Mesenchymal stem cell (in vitro differentiated cells and primary cell): ENCODE measurements around the gene TRAK2.

Source experiments
- DNase-seq: peaks from one replicate; pipeline ENCODE4 v3.0.0-alpha.2; 2013
- H2AFZ ChIP-seq: one replicate; pipeline ENCODE4 v1.6.1; 2013; ENCODE audit warnings: low read depth, mild to moderate bottlenecking, control low read depth, inconsistent platforms, low read length, moderate library complexity
- H2AK5ac ChIP-seq: 2 replicates; pipeline ENCODE4 v1.6.1; 2013; ENCODE audit warnings: low read length, moderate library complexity, mild to moderate bottlenecking, inconsistent platforms; ENCODE audit not compliant: severe bottlenecking
- H2BK120ac ChIP-seq: one replicate; pipeline ENCODE4 v1.6.1; 2013; ENCODE audit warnings: low read depth, mild to moderate bottlenecking, inconsistent platforms, low read length, moderate library complexity
- H2BK12ac ChIP-seq, 2 experiments: one replicate each; pipeline ENCODE4 v1.6.1; 2013; ENCODE audit warnings: inconsistent platforms in 2 of 2, low read length in 2 of 2, mild to moderate bottlenecking in 2 of 2, moderate library complexity in 2 of 2, control low read depth in 1 of 2
- H2BK15ac ChIP-seq: one replicate; pipeline ENCODE4 v1.6.1; 2013; ENCODE audit warnings: mild to moderate bottlenecking, low read depth, inconsistent platforms; ENCODE audit not compliant: poor library complexity, severe bottlenecking
- H2BK5ac ChIP-seq: 2 replicates; pipeline ENCODE4 v1.6.1; 2013; ENCODE audit warnings: low read depth, mild to moderate bottlenecking, low read length, control low read depth, inconsistent platforms; ENCODE audit not compliant: poor library complexity, severe bottlenecking
- H3K14ac ChIP-seq, 2 experiments: one replicate each; pipeline ENCODE4 v1.6.1; 2013; ENCODE audit warnings: inconsistent platforms in 2 of 2, low read length in 2 of 2, control low read depth in 1 of 2, mild to moderate bottlenecking in 1 of 2, moderate library complexity in 1 of 2
- H3K18ac ChIP-seq, 2 experiments: one replicate each; pipeline ENCODE4 v1.6.1; 2013; ENCODE audit warnings: inconsistent platforms in 2 of 2, low read length in 2 of 2, control low read depth in 1 of 2, low read depth in 1 of 2, mild to moderate bottlenecking in 1 of 2
- H3K23ac ChIP-seq, 2 experiments: one replicate each; pipeline ENCODE4 v1.6.1; 2013; ENCODE audit warnings: inconsistent platforms in 2 of 2, low read length in 2 of 2, mild to moderate bottlenecking in 2 of 2, moderate library complexity in 2 of 2, control low read depth in 1 of 2
- H3K27ac ChIP-seq: 2 replicates; pipeline ENCODE4 v1.5.1; 2013; ENCODE audit warnings: mild to moderate bottlenecking, moderate library complexity, low read length, control low read depth, inconsistent platforms; ENCODE audit not compliant: poor library complexity, severe bottlenecking
- H3K27me3 ChIP-seq, 2 experiments: 2 replicates each; pipeline versions ENCODE4 v1.6.1 to v1.7.0; 2013; ENCODE audit warnings: low read length in 2 of 2, mild to moderate bottlenecking in 2 of 2, moderate library complexity in 2 of 2, control low read depth in 1 of 2, inconsistent platforms in 1 of 2; ENCODE audit not compliant: control insufficient read depth in 1 of 2, insufficient read depth in 1 of 2
- H3K36me3 ChIP-seq, 2 experiments: 2 replicates each; pipeline versions ENCODE4 v1.6.1 to v1.7.0; 2013; ENCODE audit warnings: low read length in 2 of 2, control low read depth in 1 of 2, inconsistent platforms in 1 of 2, low read depth in 1 of 2, mild to moderate bottlenecking in 1 of 2; ENCODE audit not compliant: insufficient read depth in 2 of 2, control insufficient read depth in 1 of 2
- H3K4ac ChIP-seq, 2 experiments: one replicate each; pipeline ENCODE4 v1.6.1; 2013; ENCODE audit warnings: inconsistent platforms in 2 of 2, low read length in 2 of 2, mild to moderate bottlenecking in 2 of 2, moderate library complexity in 2 of 2, control low read depth in 1 of 2, low read depth in 1 of 2
- H3K4me1 ChIP-seq: 2 replicates; pipeline ENCODE4 v1.6.1; 2013; ENCODE audit warnings: low read depth, low read length, control low read depth; ENCODE audit not compliant: control insufficient read depth, insufficient read depth
- H3K4me2 ChIP-seq: 2 replicates; pipeline ENCODE4 v1.6.1; 2013; ENCODE audit warnings: low read length, mild to moderate bottlenecking, inconsistent platforms; ENCODE audit not compliant: poor library complexity, severe bottlenecking
- H3K4me3 ChIP-seq, 2 experiments: 2 replicates each; pipeline versions ENCODE4 v1.5.1 to v1.7.0; 2013; ENCODE audit warnings: low read length in 2 of 2, mild to moderate bottlenecking in 2 of 2, control low read depth in 1 of 2, low read depth in 1 of 2; ENCODE audit not compliant: insufficient read depth in 1 of 2
- H3K79me1 ChIP-seq: replicated peaks from 2 replicates; pipeline ENCODE4 v1.6.1; 2013; ENCODE audit warnings: mild to moderate bottlenecking, control low read depth, low read length, inconsistent platforms; ENCODE audit not compliant: poor library complexity, severe bottlenecking
- H3K9ac ChIP-seq: 2 replicates; pipeline ENCODE4 v1.7.0; 2013; ENCODE audit warnings: mild to moderate bottlenecking, low read length, moderate library complexity
- H3K9me3 ChIP-seq: 2 replicates; pipeline ENCODE4 v1.7.0; 2013; ENCODE audit warnings: mild to moderate bottlenecking, low read length; ENCODE audit not compliant: control insufficient read depth
- H4K8ac ChIP-seq: one replicate; pipeline ENCODE4 v1.6.1; 2013; ENCODE audit warnings: inconsistent platforms, mild to moderate bottlenecking, low read length, moderate library complexity
- H4K91ac ChIP-seq: one replicate; pipeline ENCODE4 v1.6.1; 2013; ENCODE audit warnings: mild to moderate bottlenecking, low read length, inconsistent platforms
- WGBS: methylation state at CpG from one replicate; pipeline ENCODE4 v1.1.7; 2013; ENCODE audit warnings: mixed read lengths; 5-methylcytosine and 5-hydroxymethylcytosine counted together

The TRAK2 gene

DNA sequence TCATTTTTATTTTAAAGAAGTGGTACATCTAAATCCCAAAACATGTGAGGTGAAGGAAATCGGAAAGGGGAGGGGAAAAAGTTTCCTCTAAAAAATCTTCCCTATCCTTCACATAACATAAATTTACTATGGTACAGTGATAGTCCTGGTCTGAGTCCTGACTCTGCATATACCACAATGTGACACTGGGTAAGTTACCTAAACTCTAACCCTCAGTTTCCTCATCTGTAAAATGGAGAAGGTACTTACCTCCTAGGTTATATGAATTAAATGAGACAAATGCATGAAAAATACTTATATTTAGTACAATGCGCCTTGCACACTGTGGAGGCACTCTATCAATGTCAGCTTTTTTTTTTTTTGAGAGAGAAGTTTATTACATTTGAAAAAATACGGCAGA, 42.3 kb downstream of the TRAK2 start:
- no peak overlapping the region for H3K9ac ChIP-seq
- H2AFZ ChIP-seq: no peak overlapping the region
- H3K4me3 ChIP-seq: no peak overlapping the region
- WGBS: no CpG with 5 or more reads among the region's 3 CpGs
- H3K4me1 ChIP-seq: peaks cover 3% of the 10 kb centered on the region
- H3K4me2 ChIP-seq: no peak overlapping the region
- H3K4ac ChIP-seq: no peak overlapping the region
- no peak overlapping the region for H3K18ac ChIP-seq
- no peak overlapping the region for H3K27ac ChIP-seq
- peaks cover 0 to 14% of the 10 kb centered on the region in 2 experiments for H3K36me3 ChIP-seq
- no peak overlapping the region for H2AK5ac ChIP-seq
- DNase-seq: no peak
- H2BK5ac ChIP-seq: no peak overlapping the region
- no peak overlapping the region for H2BK120ac ChIP-seq
- H3K14ac ChIP-seq: no peak overlapping the region
- no peaks in the 10 kb centered on the region for H3K9me3 ChIP-seq
- H2BK12ac ChIP-seq: no peak overlapping the region
- H3K23ac ChIP-seq: no peak overlapping the region
- H4K8ac ChIP-seq: no peak overlapping the region
- H3K27me3 ChIP-seq: no peaks in the 10 kb centered on the region
- no peak overlapping the region for H4K91ac ChIP-seq
- peaks cover 22% of the 10 kb centered on the region for H3K79me1 ChIP-seq
- H2BK15ac ChIP-seq: no peak overlapping the region

DNA sequence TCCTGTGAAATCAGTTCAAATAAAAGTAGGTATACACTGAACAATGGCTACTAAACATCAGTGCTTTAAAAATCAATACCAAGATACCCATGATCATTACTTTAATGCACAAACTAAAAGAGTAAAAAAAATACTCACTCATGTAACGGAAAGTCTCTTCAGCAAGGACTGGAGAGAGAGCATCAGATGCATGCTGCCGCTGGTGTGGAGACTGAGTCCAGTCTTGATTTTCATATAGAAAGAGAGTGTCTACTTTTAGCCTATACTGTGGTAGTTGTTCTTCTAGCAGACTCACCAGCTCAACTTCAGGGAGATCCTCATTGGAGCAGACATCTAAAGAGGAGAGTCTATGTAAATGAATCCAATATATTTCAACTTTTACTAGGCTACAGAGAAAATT, 44.0 kb downstream of the TRAK2 start:
- Histone ChIP-seq H3K27ac (no peak overlapping the region), H3K4me2 (no peak overlapping the region), H3K4me3 (peak overlapping the region in 1 of 2 experiments; percentile 58), H3K79me1 (peaks cover 17% of the 10 kb centered on the region), H2AFZ (no peak overlapping the region), H2BK15ac (no peak overlapping the region), H3K23ac (no peak overlapping the region), H3K36me3 (peaks cover 0 to 14% of the 10 kb centered on the region in 2 experiments), H4K8ac (no peak overlapping the region), H3K9me3 (no peaks in the 10 kb centered on the region), H2AK5ac (no peak overlapping the region), H2BK12ac (no peak overlapping the region), H4K91ac (no peak overlapping the region), H3K27me3 (no peaks in the 10 kb centered on the region), H3K4ac (no peak overlapping the region), H2BK5ac (no peak overlapping the region), H3K4me1 (peaks cover 3% of the 10 kb centered on the region), H3K18ac (no peak overlapping the region), H2BK120ac (no peak overlapping the region), H3K14ac (no peak overlapping the region), H3K9ac (peak overlapping the region; percentile 82)
- WGBS: 100% methylated on average over 2 of the region's 2 CpGs
- no peak for DNase-seq

DNA sequence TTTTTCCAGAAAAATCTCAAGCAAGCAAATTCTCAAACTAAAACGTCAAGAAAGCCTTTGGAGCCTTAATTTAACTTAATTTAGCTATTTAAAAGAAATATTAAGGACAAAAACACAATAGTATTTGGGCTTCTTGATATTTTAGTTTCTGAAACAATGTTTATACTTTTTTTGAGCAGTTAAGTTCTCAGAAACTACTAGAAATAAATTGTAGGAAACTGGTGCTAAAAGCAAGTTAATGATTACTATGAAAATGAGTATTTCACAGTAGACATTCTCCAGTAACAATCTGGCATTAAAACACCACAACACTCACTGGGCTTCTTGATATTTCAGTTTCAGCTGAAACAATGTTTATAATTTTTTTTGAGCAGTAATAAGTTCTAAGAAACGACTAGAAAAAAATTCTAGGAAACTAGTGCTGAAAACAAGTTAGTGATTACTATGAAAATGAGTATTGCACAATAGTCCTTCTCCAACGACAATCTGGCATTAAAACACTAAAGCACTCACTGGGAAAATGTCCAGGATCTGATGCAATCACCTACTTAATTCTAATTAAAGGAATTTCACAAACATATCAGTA, 45.1 kb downstream of the TRAK2 start:
- peaks cover 0 to 14% of the 10 kb centered on the region in 2 experiments for H3K36me3 ChIP-seq
- DNase-seq: peak; percentile 80
- no peak overlapping the region for H3K23ac ChIP-seq
- no peak overlapping the region for H2AK5ac ChIP-seq
- H2BK120ac ChIP-seq: no peak overlapping the region
- no peaks in the 10 kb centered on the region for H3K9me3 ChIP-seq
- no peak overlapping the region for H2BK5ac ChIP-seq
- 0% methylated on average over 1 of the region's 3 CpGs for WGBS
- peaks cover 3% of the 10 kb centered on the region for H3K4me1 ChIP-seq
- H2BK15ac ChIP-seq: no peak overlapping the region
- H3K9ac ChIP-seq: peak overlapping the region; percentile 82
- no peak overlapping the region for H4K8ac ChIP-seq
- H3K4me2 ChIP-seq: no peak overlapping the region
- no peak overlapping the region for H3K18ac ChIP-seq
- peaks cover 14% of the 10 kb centered on the region for H3K79me1 ChIP-seq
- no peak overlapping the region for H3K14ac ChIP-seq
- no peak overlapping the region for H3K4ac ChIP-seq
- H3K27ac ChIP-seq: peak overlapping the region; percentile 67
- H3K4me3 ChIP-seq: peak overlapping the region in 1 of 2 experiments; percentile 58
- H2BK12ac ChIP-seq: no peak overlapping the region
- H4K91ac ChIP-seq: no peak overlapping the region
- no peak overlapping the region for H2AFZ ChIP-seq
- no peaks in the 10 kb centered on the region for H3K27me3 ChIP-seq

DNA sequence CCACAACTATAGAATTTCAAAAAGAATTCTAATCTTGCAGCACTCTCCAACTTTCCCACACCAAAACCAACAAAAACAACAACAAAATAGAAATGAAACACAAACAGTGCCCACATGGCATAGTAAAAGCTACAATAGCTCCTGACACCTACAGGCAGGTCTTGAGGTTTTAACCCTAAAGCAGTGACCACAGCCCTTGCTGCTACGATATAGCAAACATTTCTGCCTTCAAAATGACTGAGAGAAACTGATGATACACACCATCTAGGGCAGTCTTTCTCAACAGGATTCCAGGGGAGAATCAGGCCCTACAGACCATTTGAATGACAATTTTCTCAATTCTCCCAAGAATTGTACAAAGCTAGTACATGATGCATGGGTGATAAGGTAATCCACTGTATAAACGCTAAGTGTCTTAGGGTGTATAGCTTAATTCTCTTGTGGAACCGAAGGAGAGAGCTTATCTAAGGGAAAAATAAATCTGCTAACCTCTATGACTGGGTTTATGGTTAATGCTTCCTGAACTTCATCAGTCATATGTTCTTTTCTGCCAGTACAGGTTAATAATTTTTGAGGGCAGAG, 46.5 kb downstream of the TRAK2 start:
- H3K36me3 ChIP-seq: peaks cover 0 to 25% of the 10 kb centered on the region in 2 experiments

More for the DNA sequence above, 46.5 kb downstream of the TRAK2 start:
- Histone ChIP-seq H3K27me3 (no peaks in the 10 kb centered on the region), H3K79me1 (peaks cover 5% of the 10 kb centered on the region), H2BK12ac (no peak overlapping the region), H3K14ac (no peak overlapping the region), H3K9ac (no peak overlapping the region), H2BK120ac (no peak overlapping the region), H2BK5ac (no peak overlapping the region), H3K9me3 (no peaks in the 10 kb centered on the region), H3K4ac (no peak overlapping the region), H2AK5ac (peak overlapping the region; percentile 8), H3K4me1 (peaks cover 3% of the 10 kb centered on the region), H3K4me3 (no peak overlapping the region), H2AFZ (no peak overlapping the region), H4K91ac (no peak overlapping the region), H2BK15ac (no peak overlapping the region), H3K27ac (no peak overlapping the region), H3K23ac (no peak overlapping the region), H3K4me2 (no peak overlapping the region), H3K18ac (no peak overlapping the region), H4K8ac (no peak overlapping the region)
- 97% methylated on average over 3 of the region's 3 CpGs for WGBS
- DNase-seq: no peak
